ENCODE measurements around the gene CD19. TPM values are rescaled to one million over a fixed set of nuclear protein-coding genes. Genes with fewer than 3 reads are reported as not detected.
"Not testable (repeated sequence)": the region's sequence is repeated elsewhere in the genome, so short reads cannot be mapped to it uniquely, and the experiment has no call there.

Gene CD19
- total and polyA plus RNA-seq, 11 donors = 0.10 to 0.44 (median 0.22) TPM; not detected in 7

GRCh38 chr16:28938721-28939120 lies 7.0 kb downstream of the CD19 start:
- WGBS, 4 donors = 80 to 91% (median 87%) methylated on average over 7 of the region's 7 CpGs
- no peaks in the 10 kb centered on the region for H3K36me3 ChIP-seq
- no peak overlapping the region for H3K27ac ChIP-seq
- TF ChIP-seq CTCF (IDR thresholded peaks at IDR 0.05) (no peak), POLR2A (IDR thresholded peaks at IDR 0.05) (no peak)
- no peak for ATAC-seq
- DNase-seq = no peak
- H3K9me3 ChIP-seq = no peaks in the 10 kb centered on the region
- intact Hi-C loops (cut with DNase I) = loop anchor here in 1 of 10 donors (5.0 kb wide), 1 partner anchor 51 kb away; no protein-coding TSS in a partner anchor
- H3K4me3 ChIP-seq = no peak overlapping the region
- no peaks in the 10 kb centered on the region for H3K27me3 ChIP-seq
- peaks cover 0 to 12% (median 0%) of the 10 kb centered on the region in 12 donors for H3K4me1 ChIP-seq

- not testable (repeated sequence) for DNase-seq, H3K4me3 ChIP-seq, H3K9me3 ChIP-seq, ATAC-seq, H3K27me3 ChIP-seq, H3K36me3 ChIP-seq, H3K27ac ChIP-seq
- intact Hi-C loops (cut with DNase I) = loop anchor here in 4 of 10 donors (5.0 kb wide), 5 partner anchors 53 to 93 kb away; partner anchors contain the start of genes ATP2A1 (in 2 of the 4) and TUFM (in 1 of the 4)
- 89 to 95% (median 92%) methylated on average over 7 of the region's 7 CpGs for whole genome bisulfite sequencing, 4 donors
- peaks cover 0 to 12% (median 0%) of the 10 kb centered on the region in 12 donors for H3K4me1 ChIP-seq
These were observed 8.1 kb downstream of the CD19 start for GRCh38 chr16:28939825-28940224.

- Histone ChIP-seq H3K27ac (no peak overlapping the region), H3K4me1 (peaks cover 0 to 14% (median 6%) of the 10 kb centered on the region in 12 donors), H3K27me3 (no peaks in the 10 kb centered on the region), H3K4me3 (no peak overlapping the region), H3K9me3 (no peaks in the 10 kb centered on the region), H3K36me3 (no peaks in the 10 kb centered on the region)
- TF ChIP-seq CTCF (IDR thresholded peaks at IDR 0.05) (no peak), POLR2A (IDR thresholded peaks at IDR 0.05) (no peak)
- DNase-seq (no peak), ATAC-seq (no peak)
- intact Hi-C loops (cut with DNase I) = loop anchor here in 4 of 10 donors (5.0 kb wide), 4 partner anchors 61 to 96 kb away; partner anchors contain the start of genes ATP2A1 (in 2 of the 4) and TUFM (in 1 of the 4)
These were observed 11.5 kb downstream of the CD19 start for GRCh38 chr16:28943281-28943680.

GRCh38 chr16:28946681-28947080 lies 14.9 kb downstream of the CD19 start:
- intact Hi-C loops (cut with DNase I) = loop anchor here in 5 of 10 donors (5.0 kb wide), 3 partner anchors 69 to 124 kb away; partner anchors contain the start of genes ATXN2L (in 3 of the 5) and ATP2A1 (in 1 of the 5)
- H3K4me1 ChIP-seq = peaks cover 0 to 24% (median 9%) of the 10 kb centered on the region in 12 donors
- WGBS, 4 donors = 70 to 83% (median 77%) methylated on average over 4 of the region's 4 CpGs

More at GRCh38 chr16:28946681-28947080, 14.9 kb downstream of the CD19 start:
- TF ChIP-seq POLR2A (IDR thresholded peaks at IDR 0.05) (no peak), CTCF (IDR thresholded peaks at IDR 0.05) (no peak)
- Histone ChIP-seq H3K4me3 (no peak overlapping the region), H3K27me3 (no peaks in the 10 kb centered on the region), H3K36me3 (no peaks in the 10 kb centered on the region), H3K9me3 (no peaks in the 10 kb centered on the region), H3K27ac (no peak overlapping the region)
- DNase-seq = no peak
- ATAC-seq = no peak
